Measurements from ENCODE around the gene LCN6. TPM values are rescaled to one million over a fixed set of nuclear protein-coding genes. Genes with fewer than 3 reads are reported as not detected.

LCN6 gene
- total RNA-seq, 4 donors from 2014 or later = 6.3 to 7.3 TPM; not detected in 2

DNA sequence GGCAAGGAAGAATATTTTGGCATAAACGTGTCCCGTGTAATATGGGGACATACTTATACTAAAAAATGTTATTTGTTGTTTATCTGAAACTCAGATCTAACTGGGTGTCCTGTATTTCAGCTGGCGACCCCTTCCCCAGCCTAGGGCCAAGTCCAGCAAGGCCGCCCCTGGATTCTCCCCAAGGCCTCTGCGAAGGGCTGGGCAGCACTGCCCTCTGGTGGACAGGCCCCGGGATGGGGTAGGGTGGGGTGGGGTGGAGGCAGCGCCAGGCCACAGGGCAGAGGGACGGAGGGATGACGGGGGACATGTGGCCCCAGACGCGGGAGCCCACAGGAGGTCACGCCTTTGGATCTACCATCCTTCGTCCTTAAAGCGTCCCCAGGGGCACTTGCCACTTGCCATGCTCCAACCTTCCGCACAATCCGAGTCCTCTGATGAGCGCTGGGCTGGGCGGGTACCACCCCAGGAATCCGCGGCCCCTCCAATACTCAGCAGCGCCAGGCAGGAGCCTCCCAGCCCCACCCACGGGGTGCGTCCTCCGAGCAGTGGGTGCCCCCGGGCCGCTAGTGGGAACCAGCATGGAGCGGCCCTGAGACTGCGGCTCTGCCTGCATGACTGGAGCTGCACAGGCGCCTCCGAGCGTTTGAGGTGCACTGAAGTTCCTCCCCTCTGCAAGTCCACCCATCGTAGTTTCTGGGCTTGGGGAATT is 54.0 kb downstream of the LCN6 start:
- intact Hi-C loops (cut with DNase I; ENCODE audit: low total_unique reads) = no loop called here
- TF ChIP-seq POLR2A (IDR thresholded peaks at IDR 0.05) = no peak
- TF ChIP-seq, protein P1, sequence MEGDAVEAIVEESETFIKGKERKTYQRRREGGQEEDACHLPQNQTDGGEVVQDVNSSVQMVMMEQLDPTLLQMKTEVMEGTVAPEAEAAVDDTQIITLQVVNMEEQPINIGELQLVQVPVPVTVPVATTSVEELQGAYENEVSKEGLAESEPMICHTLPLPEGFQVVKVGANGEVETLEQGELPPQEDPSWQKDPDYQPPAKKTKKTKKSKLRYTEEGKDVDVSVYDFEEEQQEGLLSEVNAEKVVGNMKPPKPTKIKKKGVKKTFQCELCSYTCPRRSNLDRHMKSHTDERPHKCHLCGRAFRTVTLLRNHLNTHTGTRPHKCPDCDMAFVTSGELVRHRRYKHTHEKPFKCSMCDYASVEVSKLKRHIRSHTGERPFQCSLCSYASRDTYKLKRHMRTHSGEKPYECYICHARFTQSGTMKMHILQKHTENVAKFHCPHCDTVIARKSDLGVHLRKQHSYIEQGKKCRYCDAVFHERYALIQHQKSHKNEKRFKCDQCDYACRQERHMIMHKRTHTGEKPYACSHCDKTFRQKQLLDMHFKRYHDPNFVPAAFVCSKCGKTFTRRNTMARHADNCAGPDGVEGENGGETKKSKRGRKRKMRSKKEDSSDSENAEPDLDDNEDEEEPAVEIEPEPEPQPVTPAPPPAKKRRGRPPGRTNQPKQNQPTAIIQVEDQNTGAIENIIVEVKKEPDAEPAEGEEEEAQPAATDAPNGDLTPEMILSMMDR (IDR thresholded peaks at IDR 0.05) = no peak
- 19 to 24% methylated on average over 28 to 31 of the region's 32 CpGs for WGBS, 2 donors
- H3K4me3 ChIP-seq (ENCODE audit: low read depth, poor library complexity, severe bottlenecking) = no peak overlapping the region
- no peak for DNase-seq (ENCODE audit: low spot score in 2 of 2)

Small RNAs within 50 kb of the gene (microRNA-seq; reads per million reads assigned to microRNA genes)
- gene MIR6722 (ENCODE audit: borderline number of aligned reads in 1 of 2, borderline replicate concordance in 2 of 2) = 0 reads per million in 2 donors

Other genes starting within 250 kb of the LCN6 start
- 10 to 100 TPM; 79.7 to 95.3 (median 82.8) TPM for gene NOTCH1, start 202.5 kb downstream of the LCN6 start, total RNA-seq
- gene EGFL7, start 85.6 kb downstream of the LCN6 start, total RNA-seq = 10 to 100 TPM; 27.8 to 62.2 (median 46.2) TPM
- gene AGPAT2, start 61.1 kb downstream of the LCN6 start, total RNA-seq = 10 to 100 TPM; 52.4 to 77.7 (median 63.5) TPM
- gene DIPK1B, start 36.0 kb downstream of the LCN6 start, total RNA-seq = 10 to 100 TPM in 2 of 4 donors, 1 to 10 TPM in 2; 7.1 to 13.5 (median 9.5) TPM
- 1 to 10 TPM in 2 of 4 donors, under 1 TPM in 1, not detected in 1; 0.61 to 5.7 (median 1.7) TPM for gene LCN10, start 5.6 kb downstream of the LCN6 start, total RNA-seq
- not detected for gene LCN8, start 9.7 kb upstream of the LCN6 start, total RNA-seq
- gene LCN15, start 16.0 kb upstream of the LCN6 start, total RNA-seq = not detected
- 100 to 1,000 TPM in 2 of 4 donors, 10 to 100 TPM in 2; 67.7 to 120 (median 91.3) TPM for gene TMEM141, start 42.8 kb upstream of the LCN6 start, total RNA-seq
- gene CCDC183, start 47.8 kb upstream of the LCN6 start, total RNA-seq = 1 to 10 TPM in 3 of 4 donors, under 1 TPM in 1; 0.37 to 9.1 (median 2.0) TPM
- gene RABL6, start 59.4 kb upstream of the LCN6 start, total RNA-seq = 10 to 100 TPM; 47.8 to 75.1 (median 55.5) TPM
- 1 to 10 TPM; 1.4 to 2.9 (median 1.6) TPM for gene AJM1, start 94.0 kb upstream of the LCN6 start, total RNA-seq
- gene PHPT1, start 100.9 kb upstream of the LCN6 start, total RNA-seq = 10 to 100 TPM; 22.0 to 60.4 (median 48.7) TPM
- 1 to 10 TPM in 3 of 4 donors, under 1 TPM in 1; 0.89 to 1.4 (median 1.4) TPM for gene MAMDC4, start 103.8 kb upstream of the LCN6 start, total RNA-seq
- gene EDF1, start 117.8 kb upstream of the LCN6 start, total RNA-seq = 100 to 1,000 TPM; 354 to 399 (median 376) TPM
- 10 to 100 TPM; 13.2 to 16.7 (median 15.8) TPM for gene TRAF2, start 138.0 kb upstream of the LCN6 start, total RNA-seq
- gene FBXW5, start 196.2 kb upstream of the LCN6 start, total RNA-seq = 100 to 1,000 TPM; 145 to 182 (median 154) TPM
- gene C8G, start 196.7 kb upstream of the LCN6 start, total RNA-seq = not detected
- gene LCN12, start 203.7 kb upstream of the LCN6 start, total RNA-seq = not detected
- gene PTGDS, start 229.0 kb upstream of the LCN6 start, total RNA-seq = 10 to 100 TPM in 3 of 4 donors, 1 to 10 TPM in 1; 9.7 to 75.3 (median 14.8) TPM
- under 1 TPM in 2 of 4 donors, not detected in 2; 0.36 to 0.37 TPM for gene LCNL1, start 234.5 kb upstream of the LCN6 start, total RNA-seq
- 10 to 100 TPM; 38.7 to 75.8 (median 58.2) TPM for gene PAXX, start 243.9 kb upstream of the LCN6 start, total RNA-seq
- gene CLIC3, start 248.0 kb upstream of the LCN6 start, total RNA-seq = 100 to 1,000 TPM; 114 to 328 (median 163) TPM